OCI-LY3 (cell line): ENCODE data around the gene GPT2.

Experiments used
- EZH2phosphoT487 ChIP-seq: fragments of 200-600 bp; shearing (Covaris generic); IDR thresholded peaks from 2 replicates; pipeline ENCODE4 v1.6.1; 2018; ENCODE audit warnings: antibody characterized with exemption, mixed run types, low read depth
- TF ChIP-seq, protein P1 (sequence below): fragments of 200-600, 300-600 bp; sonication (generic); IDR thresholded peaks from 2 replicates; pipeline ENCODE4 v1.5.1; 2014; ENCODE audit warnings: antibody characterized with exemption, low read length, low read depth

DNA sequence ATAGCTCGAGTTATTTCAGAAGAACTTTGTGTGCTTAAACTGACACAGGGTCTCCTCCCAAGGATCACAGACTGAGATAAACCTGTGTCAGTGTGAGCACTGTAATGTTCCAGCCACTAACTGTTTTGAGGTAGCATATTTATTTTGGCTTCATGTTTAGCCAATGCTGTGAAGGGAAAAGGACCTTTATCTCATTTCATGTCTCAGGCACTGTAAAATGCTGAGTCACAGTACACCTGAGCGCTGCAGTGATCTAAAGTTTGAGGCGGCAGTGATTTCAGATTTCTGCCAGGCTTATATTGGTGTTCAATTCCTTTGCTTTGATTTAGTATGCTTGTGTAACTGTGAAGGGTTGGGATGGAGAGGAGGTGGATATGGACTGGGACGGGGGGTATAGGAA lies 92.4 kb downstream of the GPT2 start:
- TF ChIP-seq, protein P1, sequence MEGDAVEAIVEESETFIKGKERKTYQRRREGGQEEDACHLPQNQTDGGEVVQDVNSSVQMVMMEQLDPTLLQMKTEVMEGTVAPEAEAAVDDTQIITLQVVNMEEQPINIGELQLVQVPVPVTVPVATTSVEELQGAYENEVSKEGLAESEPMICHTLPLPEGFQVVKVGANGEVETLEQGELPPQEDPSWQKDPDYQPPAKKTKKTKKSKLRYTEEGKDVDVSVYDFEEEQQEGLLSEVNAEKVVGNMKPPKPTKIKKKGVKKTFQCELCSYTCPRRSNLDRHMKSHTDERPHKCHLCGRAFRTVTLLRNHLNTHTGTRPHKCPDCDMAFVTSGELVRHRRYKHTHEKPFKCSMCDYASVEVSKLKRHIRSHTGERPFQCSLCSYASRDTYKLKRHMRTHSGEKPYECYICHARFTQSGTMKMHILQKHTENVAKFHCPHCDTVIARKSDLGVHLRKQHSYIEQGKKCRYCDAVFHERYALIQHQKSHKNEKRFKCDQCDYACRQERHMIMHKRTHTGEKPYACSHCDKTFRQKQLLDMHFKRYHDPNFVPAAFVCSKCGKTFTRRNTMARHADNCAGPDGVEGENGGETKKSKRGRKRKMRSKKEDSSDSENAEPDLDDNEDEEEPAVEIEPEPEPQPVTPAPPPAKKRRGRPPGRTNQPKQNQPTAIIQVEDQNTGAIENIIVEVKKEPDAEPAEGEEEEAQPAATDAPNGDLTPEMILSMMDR = no peak
- TF ChIP-seq EZH2phosphoT487 = no peak
